A549 (cell line): ENCODE measurements around the gene TRPM2. TPM values are rescaled to one million over a fixed set of nuclear protein-coding genes. Genes with fewer than 3 reads are reported as not detected.

Experiments used
- ATAC-seq, 2 experiments: fragments of 200-7000 bp in 1 of 2; fragments of >200 bp in 1 of 2; cut with Nextera tagmentation in 1 of 2; cut with Tn5 transposase in 1 of 2; 3 replicates each; pipeline versions ENCODE4 v1.8.0 to v1.9.1; 2018 to 2020; ENCODE audit warnings: mild to moderate bottlenecking in 1 of 2, moderate library complexity in 1 of 2
- CTCF ChIA-PET: fragments of 300-600 bp; sonication (Branson Sonifier 250); formaldehyde crosslinking; extraction: SDS; loops from one replicate; lab custom pipeline; 2021; ENCODE audit warnings: antibody characterized with exemption, inconsistent platforms; lab: Yijun Ruan, JAX
- POLR2A ChIA-PET: fragments of 350-600 bp; formaldehyde crosslinking; extraction: SDS; loops from one replicate; lab custom pipeline; 2021; ENCODE audit warnings: antibody characterized with exemption, inconsistent platforms; lab: Yijun Ruan, JAX
- DNase-seq, 2 experiments: peaks; one replicate each; pipeline versions ENCODE4 v3.0.0 to v3.0.0-alpha.2; 2011 to 2016; ENCODE audit warnings: low read depth in 1 of 2, low spot score in 1 of 2
- FAIRE-seq: peaks from 2 replicates; lab custom pipeline; 2011; peaks lifted over from hg19 to GRCh38; lab: Jason Lieb, UNC
- H3K27ac ChIP-seq, 2 experiments: fragments of >200 bp; sonication (Bioruptor Twin); formaldehyde crosslinking; 3 replicates each; pipeline ENCODE4 v1.5.1; 2016 to 2017
- H3K4me1 ChIP-seq: fragments of >200 bp; sonication (Bioruptor Twin); formaldehyde crosslinking; 3 replicates; pipeline ENCODE4 v1.6.1; 2016
- H3K4me2 ChIP-seq: fragments of >200 bp; sonication (Bioruptor Twin); formaldehyde crosslinking; 3 replicates; pipeline ENCODE4 v1.6.1; 2016
- H3K4me3 ChIP-seq: fragments of >200 bp; sonication (Bioruptor Twin); formaldehyde crosslinking; 3 replicates; pipeline ENCODE4 v1.5.1; 2016
- H3K9me3 ChIP-seq: fragments of >200 bp; sonication (Bioruptor Twin); formaldehyde crosslinking; 3 replicates; pipeline ENCODE4 v1.6.1; 2016
- CBX2 ChIP-seq: fragments of 200-600 bp; sonication (generic); IDR thresholded peaks from 2 replicates; pipeline ENCODE4 v1.6.1; 2016; ENCODE audit warnings: low read depth, mild to moderate bottlenecking, borderline replicate concordance
- EHF ChIP-seq: fragments of 250-450 bp; sonication (Bioruptor Pico); IDR thresholded peaks from 2 replicates; pipeline ENCODE4 v1.5.0; 2020; ENCODE audit warnings: mild to moderate bottlenecking
- EHMT2 ChIP-seq: fragments of 200-600 bp; sonication (generic); IDR thresholded peaks from 2 replicates; pipeline ENCODE4 v1.6.1; 2016; ENCODE audit warnings: antibody characterized with exemption, low read depth, mild to moderate bottlenecking, moderate library complexity
- ESRRA ChIP-seq: fragments of 150-350 bp; IDR thresholded peaks from 2 replicates; pipeline ENCODE4 v1.6.1; 2014; ENCODE audit warnings: mild to moderate bottlenecking, low read length, borderline replicate concordance
- FOSB ChIP-seq: fragments of 250-450 bp; sonication (Bioruptor Pico); IDR thresholded peaks from 2 replicates; pipeline ENCODE4 v1.5.0; 2020; ENCODE audit warnings: mild to moderate bottlenecking, moderate library complexity
- GATA3 ChIP-seq: IDR thresholded peaks from 2 replicates; pipeline ENCODE4 v1.6.1; 2012; ENCODE audit warnings: borderline replicate concordance
- HOXA7 ChIP-seq: fragments of 250-450 bp; sonication (Bioruptor Pico); IDR thresholded peaks from 2 replicates; pipeline ENCODE4 v1.5.0; 2020; ENCODE audit warnings: mild to moderate bottlenecking, moderate library complexity
- HOXB13 ChIP-seq: fragments of 250-450 bp; sonication (Bioruptor Pico); IDR thresholded peaks from 2 replicates; pipeline ENCODE4 v1.5.0; 2020; ENCODE audit warnings: low read depth, mild to moderate bottlenecking, moderate library complexity
- HOXB5 ChIP-seq: fragments of 250-450 bp; sonication (Bioruptor Pico); IDR thresholded peaks from 2 replicates; pipeline ENCODE4 v1.5.0; 2020; ENCODE audit warnings: mild to moderate bottlenecking, moderate library complexity
- KDM1A ChIP-seq: fragments of 200-600 bp; sonication (generic); IDR thresholded peaks from 2 replicates; pipeline ENCODE4 v1.6.1; 2016; ENCODE audit warnings: low read depth, mild to moderate bottlenecking
- KDM5A ChIP-seq: fragments of 200-600 bp; sonication (generic); IDR thresholded peaks from 2 replicates; pipeline ENCODE4 v1.6.1; 2016; ENCODE audit warnings: antibody characterized with exemption, mild to moderate bottlenecking
- MAFK ChIP-seq: fragments of 450-650 bp; IDR thresholded peaks from 2 replicates; pipeline ENCODE4 v1.6.1; 2014; ENCODE audit not compliant: partially characterized antibody
- MAX ChIP-seq: IDR thresholded peaks from 2 replicates; pipeline ENCODE4 v1.6.1; 2012
- MAZ ChIP-seq: fragments of 150-350 bp; IDR thresholded peaks from 2 replicates; pipeline ENCODE4 v1.6.1; 2014; ENCODE audit warnings: antibody characterized with exemption, low read depth, low read length, borderline replicate concordance
- NFE2L2 ChIP-seq: fragments of 150-350 bp; conservative IDR thresholded peaks from 2 replicates; pipeline ENCODE4 v1.6.1; 2014; ENCODE audit warnings: low read length
- NR3C1 ChIP-seq: fragments of >200 bp; sonication (Bioruptor Twin); formaldehyde crosslinking; IDR thresholded peaks from 3 replicates; pipeline ENCODE4 v1.6.1; 2017
- PHF8 ChIP-seq: fragments of 200-600 bp; sonication (generic); IDR thresholded peaks from 2 replicates; pipeline ENCODE4 v1.6.1; 2016; ENCODE audit warnings: low read depth, mild to moderate bottlenecking, antibody characterized with exemption, moderate library complexity, borderline replicate concordance
- POLR2AphosphoS2 ChIP-seq: conservative IDR thresholded peaks from 2 replicates; pipeline ENCODE4 v1.6.1; 2012; ENCODE audit warnings: low read length, improper control_type of control experiment, inconsistent platforms
- RNF2 ChIP-seq: fragments of 200-600 bp; sonication (generic); IDR thresholded peaks from 2 replicates; pipeline ENCODE4 v1.6.1; 2016; ENCODE audit warnings: low read depth, mild to moderate bottlenecking, antibody characterized with exemption, moderate library complexity, borderline replicate concordance
- SREBF2 ChIP-seq: fragments of 450-650 bp; IDR thresholded peaks from 2 replicates; pipeline ENCODE4 v1.6.1; 2014; ENCODE audit warnings: mild to moderate bottlenecking, moderate library complexity
- TP53 ChIP-seq: fragments of 250-450 bp; sonication (Bioruptor Pico); IDR thresholded peaks from 2 replicates; pipeline ENCODE4 v1.5.0; 2021; ENCODE audit warnings: mild to moderate bottlenecking, moderate library complexity
- ZC3H11A ChIP-seq: fragments of 450-650 bp; IDR thresholded peaks from 2 replicates; pipeline ENCODE4 v1.6.1; 2014; ENCODE audit warnings: antibody characterized with exemption, mild to moderate bottlenecking
- WGBS: methylation state at CpG from one replicate; pipeline ENCODE4 v1.1.6; 2017; ENCODE audit errors: missing lambda C conversion rate; 5-methylcytosine and 5-hydroxymethylcytosine counted together
- polyA plus RNA-seq, 4 experiments: library from polyadenylated mRNA; depleted of rRNA in 3 of 4; stranded (reverse); fragments of >200 nt; fragmentation: RNase III in 1 of 4; extraction: RNeasy Plus Mini Kit Qiagen cat#74134 plus additional on column Dnase treatment in 1 of 4; gene quantifications; 2 replicates in 3 of 4; 3 replicates in 1 of 4; pipeline ENCODE4 v1.2.3, GENCODE V29; 2011 to 2017
- TF ChIP-seq, protein P1 (sequence below): fragments of 450-650 bp; IDR thresholded peaks from 2 replicates; pipeline ENCODE4 v1.6.1; 2014; ENCODE audit warnings: antibody characterized with exemption
- TF ChIP-seq, protein P2 (sequence below): fragments of 150-350 bp; IDR thresholded peaks from 2 replicates; pipeline ENCODE4 v1.6.1; 2014; ENCODE audit warnings: low read depth, mild to moderate bottlenecking, low read length
- TF ChIP-seq, protein P3 (sequence below): fragments of 250-450 bp; sonication (Bioruptor Pico); IDR thresholded peaks from 2 replicates; pipeline ENCODE4 v1.5.0; 2020; ENCODE audit warnings: low read depth, mild to moderate bottlenecking, moderate library complexity

The TRPM2 gene
- polyA plus RNA-seq, 2 of the 4 experiments (the other 2 are of a cell fraction), result 3.2 to 5.5 TPM

- ChIA-PET POLR2A (no interaction called here), CTCF (interaction anchor here (1.5 kb wide), 1 partner anchor 13 kb away, joined by 7 read pairs; no protein-coding TSS in a partner anchor)
- no peak overlapping the region for H3K27ac ChIP-seq
- FAIRE-seq (no peak), DNase-seq (no peak), ATAC-seq (no peak)
- H3K4me3 ChIP-seq, result no peak overlapping the region
- TF ChIP-seq HOXA7 (CRISPR knock-in tag) (no peak), MAX (no peak), NR3C1 (no peak), EHF (CRISPR knock-in tag) (no peak), HOXB5 (CRISPR knock-in tag) (no peak), KDM1A (no peak), ZC3H11A (no peak), RNF2 (no peak), ESRRA (no peak), TP53 (CRISPR knock-in tag) (no peak), SREBF2 (no peak), NFE2L2 (no peak), CBX2 (no peak), MAFK (no peak), PHF8 (no peak), GATA3 (no peak)
- TF ChIP-seq, protein P1, sequence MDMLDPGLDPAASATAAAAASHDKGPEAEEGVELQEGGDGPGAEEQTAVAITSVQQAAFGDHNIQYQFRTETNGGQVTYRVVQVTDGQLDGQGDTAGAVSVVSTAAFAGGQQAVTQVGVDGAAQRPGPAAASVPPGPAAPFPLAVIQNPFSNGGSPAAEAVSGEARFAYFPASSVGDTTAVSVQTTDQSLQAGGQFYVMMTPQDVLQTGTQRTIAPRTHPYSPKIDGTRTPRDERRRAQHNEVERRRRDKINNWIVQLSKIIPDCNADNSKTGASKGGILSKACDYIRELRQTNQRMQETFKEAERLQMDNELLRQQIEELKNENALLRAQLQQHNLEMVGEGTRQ, result no peak
- H3K4me2 ChIP-seq, result no peak overlapping the region
- no peaks in the 10 kb centered on the region for H3K4me1 ChIP-seq
- no peaks in the 10 kb centered on the region for H3K9me3 ChIP-seq
- WGBS, result 74% methylated on average over 22 of the region's 36 CpGs
These were observed 113.8 kb downstream of the TRPM2 start for GRCh38 chr21:44466996-44467858.

GRCh38 chr21:44467859-44468195 lies 114.4 kb downstream of the TRPM2 start:
- H3K4me1 ChIP-seq, result no peaks in the 10 kb centered on the region
- no peak overlapping the region for H3K4me2 ChIP-seq
- no CpG with 5 or more reads among the region's 15 CpGs for WGBS
- DNase-seq, result no peak
- TF ChIP-seq EHMT2, result no peak
- TF ChIP-seq HOXB13 (CRISPR knock-in tag), result no peak
- FAIRE-seq, result no peak
- no peak overlapping the region for H3K27ac ChIP-seq
- no peak overlapping the region for H3K4me3 ChIP-seq
- H3K9me3 ChIP-seq, result no peaks in the 10 kb centered on the region
- ChIA-PET CTCF (interaction anchor here (1.5 kb wide), 1 partner anchor 13 kb away, joined by 7 read pairs; no protein-coding TSS in a partner anchor), POLR2A (no interaction called here)
- ATAC-seq, result no peak

GRCh38 chr21:44471341-44471740 lies 117.9 kb downstream of the TRPM2 start:
- no peak overlapping the region for H3K27ac ChIP-seq
- H3K9me3 ChIP-seq, result no peaks in the 10 kb centered on the region
- H3K4me2 ChIP-seq, result no peak overlapping the region
- ChIA-PET CTCF (interaction anchor here (1.9 to 2.1 kb wide), 2 partner anchors 9 to 15 kb away, joined by 4 to 5 read pairs; no protein-coding TSS in a partner anchor), POLR2A (no interaction called here)
- FAIRE-seq (no peak), DNase-seq (no peak), ATAC-seq (no peak)
- H3K4me1 ChIP-seq, result no peaks in the 10 kb centered on the region
- H3K4me3 ChIP-seq, result no peak overlapping the region
- TF ChIP-seq KDM1A, result no peak
- TF ChIP-seq, protein P2, sequence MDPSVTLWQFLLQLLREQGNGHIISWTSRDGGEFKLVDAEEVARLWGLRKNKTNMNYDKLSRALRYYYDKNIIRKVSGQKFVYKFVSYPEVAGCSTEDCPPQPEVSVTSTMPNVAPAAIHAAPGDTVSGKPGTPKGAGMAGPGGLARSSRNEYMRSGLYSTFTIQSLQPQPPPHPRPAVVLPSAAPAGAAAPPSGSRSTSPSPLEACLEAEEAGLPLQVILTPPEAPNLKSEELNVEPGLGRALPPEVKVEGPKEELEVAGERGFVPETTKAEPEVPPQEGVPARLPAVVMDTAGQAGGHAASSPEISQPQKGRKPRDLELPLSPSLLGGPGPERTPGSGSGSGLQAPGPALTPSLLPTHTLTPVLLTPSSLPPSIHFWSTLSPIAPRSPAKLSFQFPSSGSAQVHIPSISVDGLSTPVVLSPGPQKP, result no peak
- no peak for TF ChIP-seq FOSB (CRISPR knock-in tag)
- TF ChIP-seq POLR2AphosphoS2, result no peak
- no peak for TF ChIP-seq KDM5A
- no peak for TF ChIP-seq MAZ
- TF ChIP-seq, protein P3, sequence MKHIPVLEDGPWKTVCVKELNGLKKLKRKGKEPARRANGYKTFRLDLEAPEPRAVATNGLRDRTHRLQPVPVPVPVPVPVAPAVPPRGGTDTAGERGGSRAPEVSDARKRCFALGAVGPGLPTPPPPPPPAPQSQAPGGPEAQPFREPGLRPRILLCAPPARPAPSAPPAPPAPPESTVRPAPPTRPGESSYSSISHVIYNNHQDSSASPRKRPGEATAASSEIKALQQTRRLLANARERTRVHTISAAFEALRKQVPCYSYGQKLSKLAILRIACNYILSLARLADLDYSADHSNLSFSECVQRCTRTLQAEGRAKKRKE (CRISPR knock-in tag), result no peak
